GM23248 (cell line): ENCODE measurements around the gene ATN1. TPM values are rescaled to one million over a fixed set of nuclear protein-coding genes. Genes with fewer than 3 reads are reported as not detected.

Experiments
- DNase-seq: peaks from one replicate; pipeline ENCODE4 v3.0.0-alpha.2; 2015
- H2AFZ ChIP-seq: fragments of 200-600 bp; sonication (generic); 2 replicates; pipeline ENCODE4 v1.6.1; 2016; ENCODE audit warnings: antibody characterized with exemption
- H3F3A ChIP-seq: fragments of 200-600 bp; sonication (generic); 2 replicates; pipeline ENCODE4 v1.6.1; 2016; ENCODE audit warnings: mild to moderate bottlenecking, antibody characterized with exemption, mixed run types; ENCODE audit not compliant: insufficient read depth
- H3K27ac ChIP-seq: fragments of 200-600 bp; sonication (generic); 2 replicates; pipeline ENCODE4 v1.5.1; 2016; ENCODE audit warnings: mild to moderate bottlenecking
- H3K27me3 ChIP-seq: fragments of 200-600 bp; sonication (generic); replicated peaks from 2 replicates; pipeline ENCODE4 v1.6.1; 2016; ENCODE audit warnings: mild to moderate bottlenecking; ENCODE audit not compliant: insufficient read depth
- H3K36me3 ChIP-seq: fragments of 200-600 bp; sonication (generic); 2 replicates; pipeline ENCODE4 v1.6.1; 2016; ENCODE audit warnings: low read depth, mild to moderate bottlenecking
- H3K4me1 ChIP-seq: fragments of 200-600 bp; sonication (generic); 2 replicates; pipeline ENCODE4 v1.6.1; 2016; ENCODE audit warnings: mild to moderate bottlenecking; ENCODE audit not compliant: insufficient read depth
- H3K4me2 ChIP-seq: fragments of 200-600 bp; sonication (generic); one replicate; pipeline ENCODE4 v1.6.1; 2016; ENCODE audit warnings: mild to moderate bottlenecking; ENCODE audit not compliant: unreplicated experiment
- H3K4me3 ChIP-seq: fragments of 200-600 bp; sonication (generic); 2 replicates; pipeline ENCODE4 v1.5.1; 2016; ENCODE audit warnings: mild to moderate bottlenecking
- H3K79me2 ChIP-seq: fragments of 200-600 bp; sonication (generic); 2 replicates; pipeline ENCODE4 v1.6.1; 2016; ENCODE audit warnings: mild to moderate bottlenecking; ENCODE audit not compliant: insufficient read depth
- H3K9ac ChIP-seq: fragments of 200-600 bp; sonication (generic); 2 replicates; pipeline ENCODE4 v1.6.1; 2016; ENCODE audit warnings: mild to moderate bottlenecking
- H3K9me2 ChIP-seq: fragments of 200-600 bp; sonication (generic); 2 replicates; pipeline ENCODE4 v1.6.1; 2016; ENCODE audit warnings: mixed run types, mild to moderate bottlenecking, moderate library complexity; ENCODE audit not compliant: insufficient read depth
- H3K9me3 ChIP-seq: fragments of 200-600 bp; sonication (generic); one replicate; pipeline ENCODE4 v1.6.1; 2017; ENCODE audit warnings: low read depth
- H4K20me1 ChIP-seq: fragments of 200-600 bp; sonication (generic); 2 replicates; pipeline ENCODE4 v1.6.0; 2016; ENCODE audit not compliant: insufficient read depth
- EZH2 ChIP-seq: fragments of 200-600 bp; sonication (generic); IDR thresholded peaks from 2 replicates; pipeline ENCODE4 v1.6.1; 2018; ENCODE audit warnings: antibody characterized with exemption, mild to moderate bottlenecking; ENCODE audit not compliant: insufficient read depth, poor library complexity, severe bottlenecking
- EZH2phosphoT487 ChIP-seq: fragments of 200-600 bp; sonication (generic); IDR thresholded peaks from 2 replicates; pipeline ENCODE4 v1.6.1; 2018; ENCODE audit warnings: antibody characterized with exemption, moderate library complexity, mild to moderate bottlenecking, low read depth; ENCODE audit not compliant: insufficient read depth
- WGBS, 2 experiments: methylation state at CpG; one replicate each; pipeline ENCODE4 v1.1.6; 2015 to 2017; ENCODE audit warnings: low lambda C conversion rate in 2 of 2, low coverage in 1 of 2; ENCODE audit errors: missing lambda C conversion rate in 2 of 2; 5-methylcytosine and 5-hydroxymethylcytosine counted together
- in situ Hi-C: fragments of 300-500 bp; cut with MboI; formaldehyde crosslinking; loops from 2 replicates; pipeline ENCODE4 v1.15.0; 2020
- polyA plus RNA-seq: library from polyadenylated mRNA; unstranded; fragments of >200 nt; fragmentation: Nextera tagmentation; extraction: Ambion mirVana; gene quantifications from 2 replicates; pipeline ENCODE4 v1.2.1, GENCODE V29; 2016
- total RNA-seq: library from RNA; depleted of rRNA; stranded (reverse); fragments of >200 nt; shearing (Covaris generic); gene quantifications from 2 replicates; pipeline ENCODE4 v1.2.3, GENCODE V29; 2014

The ATN1 gene
- total and polyA plus RNA-seq, 2 experiments from 2014 or later, result 6.5 to 14.7 TPM

DNA sequence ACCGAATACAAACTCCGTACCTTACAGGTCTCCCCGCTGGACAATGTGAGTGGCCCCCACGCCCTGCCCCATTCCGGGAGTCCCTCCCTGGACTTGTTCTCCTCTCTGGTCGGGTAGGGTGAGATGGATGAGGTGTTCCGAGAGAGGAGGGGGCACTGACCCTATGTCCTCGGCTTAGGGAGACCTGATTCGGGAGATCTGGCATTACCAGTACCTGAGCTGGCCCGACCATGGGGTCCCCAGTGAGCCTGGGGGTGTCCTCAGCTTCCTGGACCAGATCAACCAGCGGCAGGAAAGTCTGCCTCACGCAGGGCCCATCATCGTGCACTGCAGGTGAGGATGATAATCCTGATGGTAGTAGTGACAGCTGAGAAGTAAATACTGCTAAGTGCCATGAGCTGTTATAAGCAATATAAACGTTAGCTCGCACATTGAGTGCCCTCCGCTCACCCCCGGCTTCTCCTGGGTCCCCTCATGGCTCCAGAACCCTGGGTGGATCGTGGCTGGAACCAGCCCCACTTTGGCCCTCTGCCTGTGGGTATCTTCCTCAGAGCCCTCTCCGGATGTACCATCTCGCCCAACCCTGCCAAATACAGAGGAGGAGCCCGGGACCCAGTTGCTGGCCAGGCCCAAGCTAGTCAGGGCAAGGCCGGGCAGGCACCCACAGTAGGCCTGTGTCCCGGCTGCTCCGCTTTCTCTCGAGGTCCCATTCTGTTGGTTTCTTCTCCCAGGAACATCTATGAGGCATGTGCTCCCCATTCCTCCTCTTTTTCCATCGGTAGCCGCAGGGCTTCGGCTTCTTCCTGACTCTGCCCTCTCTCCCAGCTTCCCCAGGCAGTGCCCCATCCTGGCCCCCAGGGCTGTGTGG lies 30.2 kb downstream of the ATN1 start:
- Histone ChIP-seq H3F3A (no peaks in the 10 kb centered on the region), H3K9me2 (no peaks in the 10 kb centered on the region), H3K36me3 (no peaks in the 10 kb centered on the region), H3K27ac (no peak overlapping the region), H3K4me1 (0 out of 2 replicates have a peak, but pooled peaks cover 7% of the 10 kb centered on the region), H3K27me3 (no peaks in the 10 kb centered on the region), H3K4me2 (no peak overlapping the region), H4K20me1 (no peaks in the 10 kb centered on the region), H3K9ac (no peak overlapping the region), H3K9me3 (no peaks in the 10 kb centered on the region), H3K79me2 (no peaks in the 10 kb centered on the region), H3K4me3 (no peak overlapping the region), H2AFZ (no peak overlapping the region)
- 78 to 81% methylated on average over 28 of the region's 28 CpGs for WGBS, 2 experiments
- DNase-seq, result no peak
- in situ Hi-C loops, result no loop called here
- no peak for TF ChIP-seq EZH2
- TF ChIP-seq EZH2phosphoT487, result no peak

DNA sequence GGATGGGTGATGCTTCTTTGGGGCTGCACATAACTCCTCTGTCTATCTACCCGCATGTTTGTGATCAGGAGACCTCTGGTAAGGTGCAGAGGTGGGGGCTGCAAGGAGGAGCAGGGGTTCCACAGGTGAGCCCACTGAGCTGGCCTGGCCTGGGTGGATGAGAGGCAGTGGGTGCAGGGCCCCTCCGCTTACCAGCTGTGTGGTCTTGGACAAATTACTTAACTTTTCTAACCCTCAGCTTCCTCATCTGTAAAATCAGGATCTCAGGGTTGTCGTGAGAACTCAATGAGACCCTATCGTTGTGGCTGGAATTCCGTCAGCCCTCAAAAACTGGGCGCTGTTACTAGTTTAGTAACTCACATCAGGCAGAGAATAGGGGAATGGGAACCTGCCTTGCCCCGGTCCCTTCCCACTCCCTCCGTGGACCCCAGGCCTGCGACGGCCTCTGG lies 30.9 kb downstream of the ATN1 start:
- H4K20me1 ChIP-seq, result no peaks in the 10 kb centered on the region
- H3K9ac ChIP-seq, result no peak overlapping the region
- no peak for TF ChIP-seq EZH2phosphoT487
- TF ChIP-seq EZH2, result no peak
- H3K27ac ChIP-seq, result no peak overlapping the region
- no peaks in the 10 kb centered on the region for H3K9me3 ChIP-seq
- no peaks in the 10 kb centered on the region for H3K79me2 ChIP-seq
- in situ Hi-C loops, result no loop called here
- H3K4me3 ChIP-seq, result no peak overlapping the region
- H3F3A ChIP-seq, result no peaks in the 10 kb centered on the region
- H3K27me3 ChIP-seq, result no peaks in the 10 kb centered on the region
- DNase-seq, result no peak
- H3K4me2 ChIP-seq, result no peak overlapping the region
- no peaks in the 10 kb centered on the region for H3K9me2 ChIP-seq
- WGBS, 2 experiments, result 70 to 71% methylated on average over 10 of the region's 10 CpGs
- no peaks in the 10 kb centered on the region for H3K36me3 ChIP-seq
- no peak overlapping the region for H2AFZ ChIP-seq
- 0 out of 2 replicates have a peak, but pooled peaks cover 7% of the 10 kb centered on the region for H3K4me1 ChIP-seq

DNA sequence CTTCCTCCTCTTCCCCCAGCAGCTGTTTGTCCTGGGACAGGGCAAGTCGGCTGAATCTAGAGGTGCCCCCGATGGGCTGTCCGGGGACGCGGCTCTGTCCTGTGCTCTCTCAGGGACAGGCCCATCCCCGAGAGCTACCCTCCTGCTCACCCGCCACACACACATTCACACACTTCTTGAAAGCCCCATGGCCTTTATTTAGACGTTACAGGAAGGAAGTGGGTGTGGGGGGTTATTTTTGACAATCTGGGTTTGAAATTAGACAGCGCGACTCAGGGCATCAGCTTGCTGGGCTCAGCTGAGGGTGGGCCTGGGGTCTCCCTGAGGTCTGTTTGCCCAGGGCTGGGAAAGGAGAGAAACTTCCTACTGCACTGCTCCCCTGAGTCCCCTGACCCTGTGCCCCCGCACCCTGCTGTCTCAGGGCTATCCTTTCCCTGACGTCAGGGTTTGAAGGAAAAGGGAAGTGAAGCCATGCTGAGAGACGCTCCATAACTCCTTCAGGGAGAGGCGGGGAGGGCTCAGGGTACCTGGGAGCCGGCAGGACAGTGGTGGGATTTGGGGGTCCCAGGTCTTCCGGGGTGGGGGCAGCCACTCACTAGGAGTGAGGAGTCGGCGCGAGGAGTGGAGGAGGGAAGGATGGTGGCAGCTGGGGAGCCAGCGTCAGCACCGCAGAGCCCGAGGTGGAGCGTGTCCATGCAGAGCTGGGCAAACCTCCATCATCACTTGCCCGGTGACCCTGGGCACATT lies 31.5 kb downstream of the ATN1 start:
- H3K27ac ChIP-seq, result no peak overlapping the region
- DNase-seq, result no peak

DNA sequence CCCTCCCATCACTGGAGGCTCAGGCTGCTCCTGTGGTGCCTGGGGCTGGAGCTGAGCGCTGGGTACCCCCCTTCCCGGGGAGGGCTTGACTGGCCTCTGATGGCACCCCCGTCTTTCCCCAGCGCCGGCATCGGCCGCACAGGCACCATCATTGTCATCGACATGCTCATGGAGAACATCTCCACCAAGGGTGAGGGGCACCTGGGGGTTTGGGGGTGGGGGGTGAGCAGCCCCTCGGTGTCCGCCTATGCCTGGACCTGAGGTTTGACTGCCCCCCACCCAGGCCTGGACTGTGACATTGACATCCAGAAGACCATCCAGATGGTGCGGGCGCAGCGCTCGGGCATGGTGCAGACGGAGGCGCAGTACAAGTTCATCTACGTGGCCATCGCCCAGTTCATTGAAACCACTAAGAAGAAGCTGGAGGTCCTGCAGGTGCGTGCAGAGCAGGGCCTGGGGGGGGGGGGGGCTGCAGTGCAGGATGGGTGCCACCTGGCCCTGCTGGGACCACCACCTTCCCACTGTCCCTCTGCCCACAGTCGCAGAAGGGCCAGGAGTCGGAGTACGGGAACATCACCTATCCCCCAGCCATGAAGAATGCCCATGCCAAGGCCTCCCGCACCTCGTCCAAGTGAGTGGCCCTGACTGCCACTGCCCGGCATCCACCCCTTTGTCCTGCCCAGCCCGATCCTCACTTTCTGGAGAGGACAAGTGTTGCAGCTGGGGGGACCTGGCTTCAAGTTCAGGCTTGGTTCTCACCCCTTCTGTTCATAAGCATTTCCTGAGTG lies 32.2 kb downstream of the ATN1 start:
- H3K4me2 ChIP-seq, result no peak overlapping the region
- 0 out of 2 replicates have a peak, but pooled peaks cover 7% of the 10 kb centered on the region for H3K4me1 ChIP-seq
- no peaks in the 10 kb centered on the region for H3K9me2 ChIP-seq
- TF ChIP-seq EZH2 (no peak), EZH2phosphoT487 (no peak)
- no peak overlapping the region for H2AFZ ChIP-seq
- no peak overlapping the region for H3K27ac ChIP-seq
- H3K9me3 ChIP-seq, result no peaks in the 10 kb centered on the region
- 92 to 96% methylated on average over 22 to 24 of the region's 26 CpGs for WGBS, 2 experiments
- no peak overlapping the region for H3K9ac ChIP-seq
- H3K4me3 ChIP-seq, result no peak overlapping the region
- no peaks in the 10 kb centered on the region for H3K79me2 ChIP-seq
- H3K27me3 ChIP-seq, result no peaks in the 10 kb centered on the region
- no peaks in the 10 kb centered on the region for H3K36me3 ChIP-seq
- no peaks in the 10 kb centered on the region for H4K20me1 ChIP-seq
- peaks cover 10% of the 10 kb centered on the region; the same call in 1 of the 2 replicates for H3F3A ChIP-seq
- in situ Hi-C loops, result no loop called here
- DNase-seq, result no peak

More for the DNA sequence above, 31.5 kb downstream of the ATN1 start:
- 75% methylated on average over 13 to 24 of the region's 24 CpGs for WGBS, 2 experiments
- Histone ChIP-seq H3K36me3 (no peaks in the 10 kb centered on the region), H3K27me3 (no peaks in the 10 kb centered on the region), H3F3A (peaks cover 3% of the 10 kb centered on the region; the same call in 1 of the 2 replicates), H3K9me3 (no peaks in the 10 kb centered on the region), H3K4me1 (0 out of 2 replicates have a peak, but pooled peaks cover 7% of the 10 kb centered on the region), H2AFZ (no peak overlapping the region), H4K20me1 (no peaks in the 10 kb centered on the region), H3K79me2 (no peaks in the 10 kb centered on the region), H3K9me2 (no peaks in the 10 kb centered on the region), H3K9ac (no peak overlapping the region), H3K4me2 (no peak overlapping the region), H3K4me3 (no peak overlapping the region)
- in situ Hi-C loops, result no loop called here
- TF ChIP-seq EZH2, result no peak
- TF ChIP-seq EZH2phosphoT487, result no peak
